ENCODE data around the gene PRKAG1.
A peak's percentile ranks its signal among the peaks of the same experiment; 100 is the strongest.

Gene PRKAG1

DNA sequence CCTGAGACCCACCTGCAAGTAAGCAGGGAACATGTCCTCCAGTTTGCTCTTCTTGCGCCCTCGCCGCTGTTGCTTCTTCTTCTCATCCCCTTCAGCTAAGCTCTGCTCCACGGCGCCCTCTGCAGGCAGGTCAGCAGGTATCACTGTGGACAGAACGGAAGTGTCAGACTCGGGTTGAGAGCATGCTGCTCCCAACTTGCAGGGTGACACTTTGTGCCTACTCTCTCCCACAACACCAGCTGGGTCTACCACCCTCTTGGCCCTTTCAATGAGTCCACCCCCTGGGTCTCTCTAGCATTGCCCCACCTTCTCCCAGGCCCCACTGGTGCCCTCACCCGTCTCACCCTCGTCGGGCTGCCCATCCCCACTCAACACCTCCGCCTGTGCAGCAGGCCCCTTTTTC is 25.3 kb upstream of the PRKAG1 start:
- Histone ChIP-seq H3K9me3 (ENCODE audit: severe bottlenecking) (no peaks in the 10 kb centered on the region), H3K4me1 (ENCODE audit: insufficient read depth, poor library complexity, severe bottlenecking) (no peaks in the 10 kb centered on the region), H3K27ac (ENCODE audit: poor library complexity, severe bottlenecking) (no peak overlapping the region), H3K36me3 (ENCODE audit: low read depth) (peaks cover 96% of the 10 kb centered on the region), H3K27me3 (ENCODE audit: insufficient read depth, poor library complexity, severe bottlenecking) (no peaks in the 10 kb centered on the region), H3K4me3 (ENCODE audit: severe bottlenecking) (no peak overlapping the region)
- ATAC-seq (ENCODE audit: low read depth): no peak
- TF ChIP-seq, protein P1, sequence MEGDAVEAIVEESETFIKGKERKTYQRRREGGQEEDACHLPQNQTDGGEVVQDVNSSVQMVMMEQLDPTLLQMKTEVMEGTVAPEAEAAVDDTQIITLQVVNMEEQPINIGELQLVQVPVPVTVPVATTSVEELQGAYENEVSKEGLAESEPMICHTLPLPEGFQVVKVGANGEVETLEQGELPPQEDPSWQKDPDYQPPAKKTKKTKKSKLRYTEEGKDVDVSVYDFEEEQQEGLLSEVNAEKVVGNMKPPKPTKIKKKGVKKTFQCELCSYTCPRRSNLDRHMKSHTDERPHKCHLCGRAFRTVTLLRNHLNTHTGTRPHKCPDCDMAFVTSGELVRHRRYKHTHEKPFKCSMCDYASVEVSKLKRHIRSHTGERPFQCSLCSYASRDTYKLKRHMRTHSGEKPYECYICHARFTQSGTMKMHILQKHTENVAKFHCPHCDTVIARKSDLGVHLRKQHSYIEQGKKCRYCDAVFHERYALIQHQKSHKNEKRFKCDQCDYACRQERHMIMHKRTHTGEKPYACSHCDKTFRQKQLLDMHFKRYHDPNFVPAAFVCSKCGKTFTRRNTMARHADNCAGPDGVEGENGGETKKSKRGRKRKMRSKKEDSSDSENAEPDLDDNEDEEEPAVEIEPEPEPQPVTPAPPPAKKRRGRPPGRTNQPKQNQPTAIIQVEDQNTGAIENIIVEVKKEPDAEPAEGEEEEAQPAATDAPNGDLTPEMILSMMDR (IDR thresholded peaks at IDR 0.05; ENCODE audit: poor library complexity, severe bottlenecking): peak; percentile 41
- DNase-seq (ENCODE audit: low spot score): peak; percentile 55

DNA sequence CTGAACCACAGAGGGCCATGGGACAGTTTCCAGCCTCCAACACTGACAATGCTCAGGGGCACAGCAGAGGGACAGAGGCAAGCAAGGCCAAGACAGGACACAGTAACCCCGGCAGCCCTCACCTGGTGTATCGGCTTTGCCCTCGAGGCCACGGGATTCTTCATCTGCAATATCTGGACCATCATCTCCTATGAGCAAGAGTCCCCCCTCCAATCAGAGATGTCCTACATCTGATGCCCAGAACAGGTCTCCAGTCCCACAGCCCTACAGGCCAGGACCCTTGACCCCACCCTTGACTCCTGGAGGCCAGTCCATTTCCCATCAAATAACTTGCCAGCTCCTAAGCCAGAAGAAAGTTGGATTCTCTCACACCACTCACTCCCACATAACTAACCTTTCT is 24.7 kb upstream of the PRKAG1 start:
- Histone ChIP-seq H3K27me3 (ENCODE audit: insufficient read depth, poor library complexity, severe bottlenecking) (no peaks in the 10 kb centered on the region), H3K4me1 (ENCODE audit: insufficient read depth, poor library complexity, severe bottlenecking) (no peaks in the 10 kb centered on the region), H3K36me3 (ENCODE audit: low read depth) (peaks cover 95% of the 10 kb centered on the region), H3K27ac (ENCODE audit: poor library complexity, severe bottlenecking) (no peak overlapping the region), H3K9me3 (ENCODE audit: severe bottlenecking) (no peaks in the 10 kb centered on the region), H3K4me3 (ENCODE audit: severe bottlenecking) (no peak overlapping the region)
- DNase-seq (ENCODE audit: low spot score): peak; percentile 29
- TF ChIP-seq, protein P1 (IDR thresholded peaks at IDR 0.05; ENCODE audit: poor library complexity, severe bottlenecking): no peak
- no peak for ATAC-seq (ENCODE audit: low read depth)

DNA sequence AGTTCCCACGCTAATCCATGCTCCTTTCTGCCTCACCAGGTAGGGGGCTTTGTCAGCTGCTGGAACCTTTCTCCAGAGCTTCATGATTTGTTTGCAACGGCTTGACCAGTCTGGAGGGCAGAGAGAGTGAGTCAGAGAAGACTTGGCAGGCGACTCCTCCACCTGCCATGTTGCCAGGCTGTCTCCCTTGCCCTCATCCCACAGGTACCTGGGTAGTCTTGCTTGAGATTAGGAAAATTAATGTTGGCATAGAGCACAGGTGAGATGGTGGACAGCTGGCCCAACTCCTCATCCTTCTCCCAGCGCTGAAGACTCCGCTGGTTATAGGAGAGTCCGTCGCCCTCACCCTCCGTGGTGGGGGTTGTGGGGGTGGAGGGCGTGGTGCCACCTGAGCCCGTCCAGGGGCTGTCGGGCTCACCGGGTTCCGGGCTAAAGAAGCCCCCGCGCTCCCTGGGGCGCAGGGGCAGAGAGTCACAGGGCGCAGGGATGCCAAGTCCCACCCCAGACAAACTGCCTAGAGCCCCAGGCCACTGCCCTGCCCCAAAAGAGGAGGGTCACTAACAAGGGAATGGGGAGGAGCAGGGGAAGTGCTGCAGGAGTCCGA is 23.4 kb upstream of the PRKAG1 start:
- TF ChIP-seq, protein P1 (IDR thresholded peaks at IDR 0.05; ENCODE audit: poor library complexity, severe bottlenecking): no peak
- DNase-seq (ENCODE audit: low spot score): peak; percentile 23

DNA sequence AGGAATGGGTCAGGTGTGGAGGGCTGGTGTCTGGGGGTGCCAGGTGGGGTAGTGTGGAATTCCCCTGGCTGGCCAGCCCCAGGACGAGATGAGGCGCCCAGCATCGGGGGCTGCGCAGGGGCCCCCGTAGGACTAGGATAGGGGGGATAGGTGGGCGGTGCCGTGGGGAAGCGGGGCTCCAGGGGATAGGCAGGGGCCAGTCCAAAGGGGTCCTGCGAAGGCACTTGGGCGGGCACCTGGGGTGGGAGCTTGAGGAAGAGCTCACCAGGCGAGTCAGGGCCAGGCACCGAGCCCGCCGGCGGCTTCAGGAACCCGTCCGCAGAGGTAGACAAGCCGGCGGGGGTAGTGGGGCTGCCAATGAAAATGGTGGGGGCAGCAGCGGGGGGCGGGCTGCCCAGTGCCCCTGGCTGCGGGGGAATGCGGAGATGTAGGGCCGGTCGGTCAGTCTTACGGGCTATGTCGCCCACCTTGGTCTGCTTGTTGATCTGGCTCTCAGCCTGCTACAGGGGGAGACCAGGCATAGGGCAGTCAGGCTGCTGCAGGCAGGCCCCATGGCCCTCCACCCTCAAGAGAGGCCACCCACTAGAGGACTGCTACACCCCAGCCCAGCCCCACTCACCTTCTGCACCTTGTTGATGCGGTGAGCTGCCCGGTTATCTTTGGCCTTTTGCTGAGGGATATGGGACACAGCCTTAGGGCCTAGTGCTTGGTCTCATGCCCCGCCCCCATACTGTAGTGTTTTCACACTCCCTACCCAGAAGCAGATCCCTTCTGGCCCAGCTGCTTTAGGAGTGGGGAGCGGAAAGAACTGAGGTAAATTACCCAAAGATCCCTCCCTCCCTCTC is 22.7 kb upstream of the PRKAG1 start:
- no peaks in the 10 kb centered on the region for H3K27me3 ChIP-seq (ENCODE audit: insufficient read depth, poor library complexity, severe bottlenecking)

More for the DNA sequence above, 23.4 kb upstream of the PRKAG1 start:
- Histone ChIP-seq H3K27ac (ENCODE audit: poor library complexity, severe bottlenecking) (no peak overlapping the region), H3K4me1 (ENCODE audit: insufficient read depth, poor library complexity, severe bottlenecking) (no peaks in the 10 kb centered on the region), H3K4me3 (ENCODE audit: severe bottlenecking) (no peak overlapping the region), H3K36me3 (ENCODE audit: low read depth) (peaks cover 97% of the 10 kb centered on the region), H3K27me3 (ENCODE audit: insufficient read depth, poor library complexity, severe bottlenecking) (no peaks in the 10 kb centered on the region), H3K9me3 (ENCODE audit: severe bottlenecking) (no peaks in the 10 kb centered on the region)
- ATAC-seq (ENCODE audit: low read depth): peak; percentile 43; the same call in 2 of the 3 replicates

More for the DNA sequence above, 22.7 kb upstream of the PRKAG1 start:
- DNase-seq (ENCODE audit: low spot score) (peak; percentile 52), ATAC-seq (ENCODE audit: low read depth) (no peak; the same call in 2 of the 3 replicates)
- Histone ChIP-seq H3K36me3 (ENCODE audit: low read depth) (peaks cover 95% of the 10 kb centered on the region), H3K27ac (ENCODE audit: poor library complexity, severe bottlenecking) (no peak overlapping the region), H3K4me3 (ENCODE audit: severe bottlenecking) (no peak overlapping the region), H3K4me1 (ENCODE audit: insufficient read depth, poor library complexity, severe bottlenecking) (no peaks in the 10 kb centered on the region), H3K9me3 (ENCODE audit: severe bottlenecking) (no peaks in the 10 kb centered on the region)
- TF ChIP-seq, protein P1 (IDR thresholded peaks at IDR 0.05; ENCODE audit: poor library complexity, severe bottlenecking): no peak
